Thyroid gland (tissue), 4 donors: ENCODE data around the gene MUS81.

ENCODE experiments used
- CTCF ChIP-seq, 6 experiments: fragments of 200-600 bp in 3 of 6; fragments of 450-650 bp in 3 of 6; sonication (generic) in 3 of 6; IDR thresholded peaks; one replicate each; pipeline ENCODE4 v1.5.1; 2016 to 2019; ENCODE audit warnings: antibody characterized with exemption in 6 of 6, mild to moderate bottlenecking in 2 of 6, inconsistent platforms in 1 of 6, moderate library complexity in 1 of 6
- POLR2A ChIP-seq, 2 donors: fragments of 450-650 bp; IDR thresholded peaks; one replicate each; pipeline ENCODE4 v1.6.1; 2017; ENCODE audit warnings: antibody characterized with exemption in 2 of 2, mild to moderate bottlenecking in 2 of 2, moderate library complexity in 1 of 2

GRCh38 chr11:65868076-65868667 lies 7.9 kb downstream of the MUS81 start:
- TF ChIP-seq POLR2A (IDR thresholded peaks at IDR 0.05) (no peak), CTCF (IDR thresholded peaks at IDR 0.05) (no peak)
